Forelimb muscle (tissue), 1 donor: ENCODE results near the gene SAMD8. TPM values are rescaled to one million over a fixed set of nuclear protein-coding genes. Genes with fewer than 3 reads are reported as not detected.
"Not testable (repeated sequence)": the region's sequence is repeated elsewhere in the genome, so short reads cannot be mapped to it uniquely, and the experiment has no call there.

Experiments
- DNase-seq: peaks from one replicate; pipeline ENCODE4 v3.0.0-alpha.2; 2013; ENCODE audit warnings: low read depth
- polyA plus RNA-seq: library from polyadenylated mRNA; unstranded; fragments of 120-200 nt; gene quantifications from one replicate; pipeline ENCODE4 v1.2.1, GENCODE V29; 2013; ENCODE audit not compliant: insufficient read length

The SAMD8 gene
- polyA plus RNA-seq, 1 donor: 14.0 TPM

- DNase-seq: peak; percentile 45
Measured at GRCh38 chr10:75137533-75138438, 26.3 kb downstream of the SAMD8 start.

GRCh38 chr10:75140246-75140645, 28.8 kb downstream of the SAMD8 start:
- no peak for DNase-seq

DNA sequence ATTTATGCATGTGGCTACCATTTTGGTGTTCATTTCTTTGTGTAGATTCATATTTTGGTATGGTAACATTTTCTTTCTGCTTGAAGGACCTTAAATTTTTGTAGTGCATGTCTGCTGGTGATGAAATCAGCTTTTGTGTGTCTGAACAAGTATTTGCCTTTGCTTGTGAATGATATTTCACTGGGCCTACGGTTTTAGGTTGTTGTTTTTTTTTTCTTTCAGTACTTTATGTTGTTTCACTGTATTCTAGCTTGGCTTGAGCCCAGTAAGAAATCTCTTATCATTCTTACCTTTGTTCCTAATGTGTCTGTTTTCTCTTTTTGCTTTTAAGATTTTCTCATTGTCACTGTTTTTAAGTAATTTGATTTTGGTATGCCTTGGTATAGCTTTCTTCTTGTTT, 31.9 kb downstream of the SAMD8 start:
- no peak for DNase-seq

- DNase-seq: no peak
Measured at GRCh38 chr10:75145590-75145989, 34.1 kb downstream of the SAMD8 start.

- DNase-seq: no peak
Measured at GRCh38 chr10:75146780-75147179, 35.3 kb downstream of the SAMD8 start.

DNA sequence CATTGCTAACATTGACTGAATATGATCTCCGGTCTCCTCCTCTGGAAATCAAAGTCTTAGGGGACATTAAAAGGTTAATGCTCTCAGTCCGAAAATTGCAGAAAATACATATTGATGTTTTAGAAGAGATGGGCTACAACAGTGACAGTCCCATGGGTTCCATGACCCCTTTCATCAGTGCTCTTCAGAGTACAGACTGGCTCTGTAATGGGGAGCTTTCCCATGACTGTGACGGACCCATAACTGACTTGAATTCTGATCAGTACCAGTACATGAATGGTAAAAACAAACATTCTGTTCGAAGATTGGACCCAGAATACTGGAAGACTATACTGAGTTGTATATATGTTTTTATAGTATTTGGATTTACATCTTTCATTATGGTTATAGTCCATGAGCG, 39.2 kb downstream of the SAMD8 start:
- no peak for DNase-seq

GRCh38 chr10:75159519-75159918, 48.1 kb downstream of the SAMD8 start:
- DNase-seq: no peak

DNA sequence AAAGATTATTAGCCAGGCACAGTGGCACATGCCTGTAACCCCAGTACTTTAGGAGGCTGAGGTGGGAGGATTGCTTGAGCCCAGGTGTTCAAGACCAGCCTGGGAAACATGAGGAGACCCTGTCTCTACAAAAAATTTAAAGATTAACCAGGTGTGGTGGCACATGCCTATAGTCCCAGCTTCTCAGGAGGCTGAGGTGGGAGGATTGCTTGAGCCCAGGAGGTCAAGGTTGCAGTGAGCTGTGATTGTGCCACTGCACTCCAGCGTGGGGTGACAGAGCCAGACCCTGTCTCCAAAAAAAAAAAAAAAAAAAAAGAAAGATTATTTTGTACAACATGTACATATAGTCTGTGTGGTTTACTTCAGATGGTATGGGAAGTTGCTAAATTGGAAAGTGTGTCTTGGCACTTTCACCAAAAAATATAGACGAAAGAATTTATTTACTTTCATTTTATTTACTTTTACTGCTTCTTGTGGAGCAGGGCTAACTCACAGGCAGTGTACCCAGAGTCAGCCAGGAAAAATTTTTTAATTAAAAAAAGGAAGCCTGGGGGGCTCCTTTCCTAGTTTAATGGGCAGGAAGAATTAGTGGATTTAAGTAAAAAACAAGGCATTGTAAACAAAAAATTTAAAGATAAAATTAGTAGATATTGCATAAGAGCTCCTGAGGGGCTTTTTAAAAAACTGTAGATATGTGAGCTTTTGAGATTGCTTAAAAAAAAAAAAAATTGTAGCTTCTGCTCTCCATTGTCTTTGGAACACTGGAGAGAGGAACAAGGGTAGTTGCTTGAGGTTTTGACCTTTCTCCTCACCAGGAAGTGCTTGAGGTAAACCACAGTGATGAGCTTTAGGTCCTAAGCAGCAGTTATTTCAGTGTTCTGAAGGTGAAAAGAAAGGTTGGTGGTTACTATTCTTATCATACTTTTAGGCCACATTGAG, 54.5 kb downstream of the SAMD8 start:
- no peak for DNase-seq

GRCh38 chr10:75166623-75166972, 55.1 kb downstream of the SAMD8 start:
- no peak for DNase-seq

- DNase-seq: no peak
Measured at GRCh38 chr10:75168275-75168674, 56.8 kb downstream of the SAMD8 start.

DNA sequence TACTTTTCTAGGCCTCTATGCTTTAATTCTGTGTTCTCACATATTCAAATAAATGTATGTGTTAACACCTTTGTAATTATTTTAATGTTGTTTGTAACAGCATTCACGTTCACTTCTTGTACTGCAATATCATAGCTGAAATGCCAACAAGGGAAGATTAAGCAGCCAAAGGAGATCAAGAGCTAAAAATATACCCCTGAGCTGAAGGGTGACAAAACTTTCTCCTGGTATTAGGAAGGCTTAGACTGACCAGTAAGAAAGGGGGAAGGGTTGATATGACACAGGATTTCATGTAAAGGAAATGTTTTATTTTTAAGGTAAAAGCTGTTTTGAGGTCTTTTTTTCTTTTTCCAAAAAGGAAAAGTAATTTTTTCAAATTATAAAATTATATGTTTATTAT, 58.8 kb downstream of the SAMD8 start:
- DNase-seq: no peak

DNA sequence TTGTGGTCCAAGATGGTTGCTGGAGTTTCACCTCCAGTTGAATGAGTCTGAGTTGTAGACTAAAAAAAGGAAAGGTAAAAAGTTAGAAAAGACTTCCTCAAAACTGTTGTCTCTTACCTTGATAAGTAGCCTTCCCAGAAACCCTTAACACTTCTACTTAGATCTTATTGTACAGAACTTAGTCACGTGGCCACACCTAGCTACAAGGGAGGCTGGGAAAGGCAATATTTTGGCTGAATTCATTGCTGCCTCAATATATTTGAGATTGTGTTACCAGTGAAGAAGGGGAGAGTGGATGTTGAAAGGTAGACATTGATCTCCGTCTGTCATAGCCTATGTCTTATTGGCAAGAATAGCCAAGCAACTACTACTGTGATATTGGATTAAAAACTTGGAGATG, 63.6 kb downstream of the SAMD8 start:
- no peak for DNase-seq

DNA sequence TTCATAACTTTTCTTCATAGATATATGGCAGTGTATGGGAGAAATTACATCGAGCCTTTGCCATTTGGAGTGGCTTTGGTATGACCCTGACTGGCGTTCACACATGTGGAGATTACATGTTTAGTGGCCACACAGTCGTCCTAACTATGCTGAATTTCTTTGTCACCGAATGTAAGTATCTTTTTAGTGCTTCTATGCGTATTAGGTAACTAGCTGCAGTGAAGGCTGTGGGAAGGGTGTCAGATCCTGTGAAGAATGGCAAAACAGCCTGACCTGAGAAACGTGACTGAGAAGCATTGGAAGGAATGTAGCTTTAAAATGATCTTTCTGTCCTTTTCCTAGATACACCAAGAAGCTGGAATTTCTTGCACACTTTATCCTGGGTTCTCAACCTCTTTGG, 64.6 kb downstream of the SAMD8 start:
- DNase-seq: no peak

- DNase-seq: no peak
Measured at GRCh38 chr10:75176736-75177135, 65.3 kb downstream of the SAMD8 start.

GRCh38 chr10:75179657-75180177, 68.3 kb downstream of the SAMD8 start:
- no peak for DNase-seq

GRCh38 chr10:75180592-75180991, 69.1 kb downstream of the SAMD8 start:
- no peak for DNase-seq

DNA sequence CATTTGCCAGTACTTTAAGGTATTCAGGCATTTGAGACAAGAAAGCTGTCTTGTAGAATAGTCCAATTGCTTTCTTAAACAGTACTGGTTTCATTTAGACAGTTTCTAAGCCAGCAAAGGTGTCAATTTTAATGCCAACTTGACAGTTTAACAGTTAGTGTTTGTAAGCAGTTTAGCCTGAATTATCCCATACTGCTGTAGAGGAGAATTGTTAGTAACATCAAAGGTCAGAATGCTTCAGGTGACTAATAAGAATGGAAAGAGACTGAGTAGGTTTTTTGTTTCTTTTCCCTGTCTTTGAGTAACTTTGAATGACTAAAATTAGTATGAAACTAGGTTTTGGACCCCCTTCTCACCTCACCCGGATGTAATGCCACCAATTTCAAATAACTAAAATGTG, 69.6 kb downstream of the SAMD8 start:
- no peak for DNase-seq

DNA sequence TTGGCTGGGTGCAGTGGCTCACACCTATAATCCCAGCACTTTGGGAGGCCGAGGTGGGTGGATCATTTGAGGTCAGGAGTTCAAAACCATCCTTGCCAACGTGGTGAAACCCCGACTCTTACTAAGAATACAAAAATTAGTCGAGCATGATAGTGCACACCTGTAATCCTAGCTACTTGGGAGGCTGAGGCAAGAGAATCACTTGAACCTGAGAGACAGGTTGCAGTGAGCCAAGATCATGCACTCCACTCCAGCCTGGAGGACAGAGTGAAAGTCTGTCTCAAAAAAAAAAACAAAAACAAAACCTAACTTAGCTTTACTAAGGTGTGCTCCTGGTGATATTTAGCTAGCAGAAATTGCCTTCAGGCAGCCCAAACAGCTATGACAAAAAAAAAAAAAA, 74.9 kb downstream of the SAMD8 start:
- no peak for DNase-seq

DNA sequence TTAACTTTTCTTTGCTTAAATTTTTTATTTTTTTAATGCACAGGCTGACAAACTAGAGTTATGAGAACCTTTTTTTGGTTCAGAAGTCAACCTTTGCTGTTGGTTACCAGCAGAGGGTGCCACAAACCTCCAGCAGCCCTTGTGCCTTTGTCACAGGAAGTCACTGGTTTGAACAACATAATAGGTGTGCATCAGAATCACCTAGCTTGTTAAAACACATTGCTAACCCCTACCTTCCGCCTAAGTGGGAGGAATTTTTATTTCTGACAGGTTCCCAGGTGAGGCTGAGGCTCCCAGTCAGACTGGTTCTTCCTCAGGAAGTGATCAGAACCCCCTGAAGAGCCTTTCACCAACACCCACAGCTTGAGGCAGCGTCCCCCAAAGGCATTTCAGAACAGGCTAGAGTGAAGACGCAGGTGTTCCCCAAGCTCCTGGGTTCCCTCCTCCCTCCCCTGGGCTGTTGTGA, 76.5 kb downstream of the SAMD8 start:
- DNase-seq: no peak

DNA sequence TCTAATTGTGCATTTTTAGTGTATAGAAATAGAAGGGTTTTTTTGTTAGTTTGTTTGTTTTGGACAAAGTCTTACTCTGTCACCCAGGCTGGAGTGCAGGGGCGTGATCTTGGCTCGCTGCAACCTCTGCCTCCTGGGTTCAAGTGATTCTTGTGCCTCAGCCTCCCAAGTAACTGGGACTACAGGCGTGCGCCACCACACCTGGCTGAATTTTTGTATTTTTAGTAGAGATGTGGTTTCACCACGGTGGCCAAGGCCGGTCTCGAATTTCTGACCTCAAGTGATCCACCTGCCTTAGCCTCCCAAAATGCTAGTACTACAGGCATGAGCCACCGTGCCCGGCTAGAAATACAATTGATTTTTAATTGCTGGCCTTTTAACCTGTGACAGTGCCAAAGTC, 77.1 kb downstream of the SAMD8 start:
- not testable (repeated sequence) for DNase-seq

GRCh38 chr10:75189266-75190096, 78.0 kb downstream of the SAMD8 start:
- no peak for DNase-seq
